AG10803 (cell line): Measurements from ENCODE around the gene CTBP2.

Source experiments
- DNase-seq: peaks from one replicate; pipeline ENCODE4 v3.0.0; 2010; ENCODE audit warnings: low read depth
- H3K4me3 ChIP-seq: 2 replicates; pipeline ENCODE4 v1.5.1; 2011; ENCODE audit warnings: mild to moderate bottlenecking, low read length, control low read depth
- CTCF ChIP-seq: conservative IDR thresholded peaks from 2 replicates; pipeline ENCODE4 v1.5.1; 2011; ENCODE audit warnings: mild to moderate bottlenecking, low read length, control low read depth, inconsistent platforms

Gene CTBP2

GRCh38 chr10:124985162-124985561, 175.2 kb downstream of the CTBP2 start:
- no peak overlapping the region for H3K4me3 ChIP-seq
- DNase-seq: no peak
- no peak for TF ChIP-seq CTCF

DNA sequence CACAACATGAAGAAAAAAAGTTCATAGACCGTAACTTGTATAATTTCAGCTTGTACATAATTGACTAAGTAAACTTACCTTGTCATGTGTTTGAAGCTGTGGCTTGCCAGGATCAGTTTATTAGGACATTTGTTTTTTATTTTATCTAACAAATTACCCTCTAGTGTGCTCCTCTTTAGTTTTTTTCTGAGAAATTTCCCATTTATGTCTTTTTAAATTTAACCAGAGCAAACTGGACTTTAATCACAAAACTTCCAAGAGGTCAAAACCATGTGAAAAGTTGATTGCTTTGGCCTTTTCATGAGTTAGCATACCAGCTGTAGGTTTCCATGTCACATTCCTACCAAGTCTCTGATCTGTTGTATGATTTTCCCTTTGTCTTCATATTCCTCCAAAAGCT, 176.0 kb downstream of the CTBP2 start:
- H3K4me3 ChIP-seq: no peak overlapping the region
- TF ChIP-seq CTCF: no peak
- no peak for DNase-seq

DNA sequence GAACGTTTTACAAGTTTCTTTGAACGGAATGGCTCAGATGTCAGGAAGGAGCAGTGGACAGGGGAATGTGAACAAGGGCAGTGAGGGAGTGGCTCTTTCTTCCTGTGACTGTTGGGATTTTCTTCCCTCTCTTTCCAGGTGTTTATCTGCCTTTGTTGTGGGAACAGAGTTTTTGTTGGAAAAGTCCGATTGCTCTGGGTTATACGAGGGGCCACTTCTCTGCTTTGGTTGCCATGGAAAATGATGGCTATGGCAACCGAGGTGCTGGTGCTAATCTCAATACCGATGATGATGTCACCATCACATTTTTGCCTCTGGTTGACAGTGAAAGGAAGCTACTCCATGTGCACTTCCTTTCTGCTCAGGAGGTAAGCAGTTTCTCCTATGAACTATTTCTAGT, 177.0 kb downstream of the CTBP2 start:
- no peak for DNase-seq

DNA sequence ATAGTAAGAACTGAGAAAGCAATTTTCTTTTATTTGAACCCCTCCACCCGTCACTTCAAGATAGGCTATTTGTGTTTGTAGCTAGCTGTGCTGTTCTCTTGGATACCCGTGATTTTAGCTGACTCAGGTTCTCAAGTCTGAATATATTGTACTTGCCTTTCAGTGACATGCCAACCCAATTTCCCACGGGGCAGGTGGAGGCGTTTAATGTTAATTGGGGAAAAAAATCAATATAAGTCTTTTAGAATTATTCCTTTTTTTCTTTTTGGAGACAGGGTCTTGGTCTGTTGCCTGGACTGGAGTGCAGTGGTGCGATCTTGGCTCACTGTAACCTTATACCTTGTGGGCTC, 182.0 kb downstream of the CTBP2 start:
- TF ChIP-seq CTCF: no peak
- no peak for DNase-seq
- no peak overlapping the region for H3K4me3 ChIP-seq

More for the DNA sequence above, 177.0 kb downstream of the CTBP2 start:
- H3K4me3 ChIP-seq: no peak overlapping the region
- TF ChIP-seq CTCF: no peak

DNA sequence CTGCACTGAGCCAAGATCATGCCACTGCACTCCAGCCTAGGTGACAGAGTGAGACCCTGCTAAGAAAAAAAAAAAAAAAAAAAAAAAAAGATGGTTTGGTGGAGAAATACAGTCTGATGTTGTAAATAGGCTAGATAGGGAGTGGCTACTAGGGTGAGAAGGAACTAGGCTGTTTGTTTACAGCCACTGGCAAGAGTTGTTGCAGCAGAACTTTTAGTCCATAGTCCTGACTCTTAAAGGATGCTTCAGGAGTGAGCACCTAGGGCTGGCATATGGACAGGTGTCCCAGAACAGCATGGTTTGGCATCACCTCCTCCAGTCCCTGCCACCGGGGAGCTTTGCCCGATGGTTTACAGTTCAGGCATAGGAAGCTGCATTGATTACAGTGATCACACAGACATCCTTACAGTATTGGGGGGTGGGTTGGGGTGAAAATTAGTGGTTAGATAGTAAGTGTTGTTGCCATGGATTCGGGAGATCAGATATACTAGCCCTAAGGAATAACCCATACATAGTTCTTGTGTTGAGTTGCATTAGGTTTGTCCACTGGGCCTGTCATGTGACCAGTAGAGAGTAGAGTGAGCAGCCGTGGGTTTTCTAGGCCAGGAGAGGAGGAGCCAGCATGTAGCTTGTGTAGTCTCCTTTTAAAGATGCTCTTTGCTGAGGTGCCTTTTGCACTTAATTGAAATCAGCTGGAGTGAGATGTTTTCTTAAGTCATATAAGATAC, 182.6 kb downstream of the CTBP2 start:
- no peak for DNase-seq

GRCh38 chr10:124977161-124977560, 183.2 kb downstream of the CTBP2 start:
- no peak for DNase-seq

More for the DNA sequence above, 182.6 kb downstream of the CTBP2 start:
- H3K4me3 ChIP-seq: no peak overlapping the region
- no peak for TF ChIP-seq CTCF

More at GRCh38 chr10:124977161-124977560, 183.2 kb downstream of the CTBP2 start:
- no peak for TF ChIP-seq CTCF
- H3K4me3 ChIP-seq: no peak overlapping the region
